NCI-H146 (cell line): ENCODE results near the gene STX16.
"Not testable (repeated sequence)": the region's sequence is repeated elsewhere in the genome, so short reads cannot be mapped to it uniquely, and the experiment has no call there.

ENCODE experiments used
- DNase-seq: peaks from one replicate; lab custom pipeline; 2025; lab: John Stamatoyannopoulos, UW

Gene STX16

DNA sequence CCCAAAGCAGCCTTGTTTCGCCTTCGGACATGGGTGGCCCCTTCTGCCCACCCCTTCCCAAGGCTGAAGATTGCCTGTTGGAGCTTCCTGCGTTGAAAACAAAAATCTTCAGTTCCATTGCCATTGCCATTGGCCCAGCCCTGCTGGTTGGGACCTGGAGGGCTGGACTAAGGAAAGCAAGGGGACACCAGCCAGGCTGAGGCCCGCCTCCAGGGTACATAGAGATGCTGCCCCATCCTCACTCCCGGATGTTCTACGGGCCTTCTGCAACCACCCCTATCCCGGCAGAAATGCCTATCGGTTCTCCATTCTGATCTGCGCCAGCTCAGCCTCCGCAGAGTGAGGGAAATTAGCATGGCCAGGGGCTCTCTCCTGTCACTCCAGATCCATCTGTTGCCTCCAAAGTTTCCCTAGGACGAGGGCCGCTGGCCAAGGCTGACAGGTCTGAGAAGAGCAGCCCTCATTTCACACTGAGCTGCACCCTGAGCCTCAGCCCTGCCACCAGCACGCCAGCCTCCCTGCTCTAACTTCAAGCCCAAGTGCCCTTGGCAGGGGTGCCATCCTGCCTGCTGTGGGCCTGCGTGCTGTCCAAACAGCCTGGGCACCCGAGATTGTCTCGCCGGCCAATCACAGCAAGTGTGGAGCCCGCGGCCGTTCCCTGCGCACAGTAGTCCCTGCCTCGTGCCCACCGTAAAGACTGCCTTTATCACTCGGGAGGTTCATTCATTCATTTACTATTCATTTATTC is 13.4 kb upstream of the STX16 start:
- DNase-seq = no peak

DNA sequence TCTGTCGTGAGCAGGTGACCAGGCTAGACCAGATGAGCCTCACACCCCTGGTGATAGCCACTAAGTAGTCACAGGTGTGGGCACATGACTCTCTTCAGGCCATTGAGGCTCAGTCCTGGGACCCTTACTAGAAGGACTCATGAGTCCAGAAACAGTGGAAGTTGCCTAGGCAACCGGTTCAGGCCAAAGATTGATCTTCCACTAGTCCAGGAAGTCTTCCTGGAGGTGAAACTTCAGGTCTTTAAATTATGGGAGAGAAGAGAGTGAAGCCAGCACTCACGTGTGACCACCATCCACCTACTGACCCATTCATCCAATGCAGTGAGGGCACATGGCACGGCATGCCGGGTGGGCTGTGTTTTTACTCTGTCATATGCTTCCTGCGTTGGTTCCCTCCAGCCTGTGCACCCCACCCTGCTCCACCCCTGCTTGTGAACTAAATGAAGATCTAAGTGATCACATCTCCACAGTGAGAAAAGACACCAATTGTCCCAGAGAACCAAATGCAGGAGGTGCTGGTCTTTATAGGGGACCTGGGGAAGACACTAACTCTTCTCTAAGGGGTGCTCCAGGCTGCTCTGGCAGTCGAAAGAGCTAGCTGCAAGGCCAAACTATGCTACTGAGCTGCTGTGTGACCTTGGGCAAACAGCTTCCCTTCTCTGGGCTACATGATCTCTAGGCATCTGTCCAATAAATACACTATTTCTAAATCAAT is 12.5 kb upstream of the STX16 start:
- DNase-seq = no peak

DNA sequence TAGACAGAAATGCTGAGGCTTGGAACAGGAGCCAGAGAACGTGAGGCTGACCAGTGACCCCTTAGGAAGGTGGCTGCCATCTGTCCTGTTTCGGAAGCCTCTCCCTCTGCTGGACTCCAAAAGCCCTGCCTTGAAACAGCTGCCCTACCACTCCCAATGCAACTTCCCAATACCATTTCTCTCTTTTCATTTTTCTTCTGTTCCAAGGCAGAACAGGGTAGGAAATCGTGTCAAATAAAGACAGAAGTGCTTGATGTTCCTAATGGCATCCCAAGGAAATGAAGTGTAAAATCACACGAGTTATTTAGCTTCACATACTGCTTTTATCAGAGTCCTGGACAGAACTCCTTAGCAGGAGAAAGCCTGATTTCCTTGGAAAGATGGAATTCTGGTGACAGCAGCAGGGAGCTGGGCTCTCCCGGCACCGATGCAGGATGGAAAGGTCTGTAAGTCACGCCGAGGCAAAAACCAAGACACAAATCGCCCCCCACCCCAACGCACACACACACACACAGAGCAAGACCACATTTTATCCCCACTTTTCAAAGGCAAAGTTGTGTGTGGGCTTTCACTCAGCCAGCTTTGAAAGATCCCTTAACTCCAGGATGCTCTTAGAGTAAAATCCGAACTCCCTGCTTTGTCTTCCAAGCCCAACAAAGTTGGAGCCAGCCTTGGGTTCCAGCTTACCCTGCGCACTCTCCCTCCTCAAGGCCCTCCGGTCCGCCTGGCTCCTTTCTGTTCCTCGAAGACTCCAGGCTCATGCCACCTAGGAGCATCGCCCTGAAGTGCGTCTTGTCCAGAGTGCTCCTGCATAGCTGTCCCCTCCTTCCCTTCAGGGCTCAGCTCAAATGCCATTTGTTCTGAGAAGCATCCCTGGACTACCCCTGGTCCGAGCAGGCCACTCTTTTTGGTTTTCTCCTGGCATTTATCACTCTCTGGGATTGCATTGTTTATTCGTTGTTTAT is 11.6 kb upstream of the STX16 start:
- no peak for DNase-seq

DNA sequence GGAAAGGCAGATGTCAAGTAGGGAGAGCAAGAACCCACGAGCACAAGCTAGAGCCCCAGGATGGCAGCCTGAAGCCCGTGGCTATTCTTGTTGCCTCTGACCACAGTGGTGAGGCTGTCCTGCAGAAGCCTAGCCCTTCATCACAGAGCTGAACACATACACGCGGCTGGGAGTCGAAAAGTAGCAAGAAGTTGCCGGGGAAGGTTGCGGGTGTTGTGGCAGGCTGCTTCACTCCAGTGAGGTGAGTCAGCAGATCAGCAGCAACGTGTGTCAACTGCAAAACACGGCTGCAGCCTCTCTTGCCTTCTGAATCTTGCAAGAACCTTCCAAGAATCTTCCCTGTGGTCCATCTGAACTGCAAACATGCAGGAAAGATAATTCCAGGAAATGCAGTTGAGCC is 10.6 kb upstream of the STX16 start:
- no peak for DNase-seq

DNA sequence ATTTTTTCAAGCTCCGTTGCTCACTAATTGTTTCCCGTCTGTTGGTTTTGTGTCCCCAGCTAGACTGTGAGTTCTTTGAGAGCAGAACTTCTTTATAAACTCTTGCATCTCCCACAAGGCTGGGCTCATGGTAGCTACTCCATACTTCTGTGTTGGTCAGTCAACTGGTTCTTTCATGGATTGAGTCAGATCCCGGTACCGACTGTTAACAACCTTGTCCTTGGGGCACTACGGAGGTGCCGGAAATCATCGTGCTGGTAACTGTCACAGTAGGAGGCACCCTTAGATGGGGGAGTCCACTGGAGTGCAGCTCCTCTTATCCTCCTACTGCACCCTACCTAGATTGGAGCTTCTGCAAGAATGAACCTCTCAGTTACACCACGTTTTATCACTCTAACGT is 8.6 kb upstream of the STX16 start:
- no peak for DNase-seq

DNA sequence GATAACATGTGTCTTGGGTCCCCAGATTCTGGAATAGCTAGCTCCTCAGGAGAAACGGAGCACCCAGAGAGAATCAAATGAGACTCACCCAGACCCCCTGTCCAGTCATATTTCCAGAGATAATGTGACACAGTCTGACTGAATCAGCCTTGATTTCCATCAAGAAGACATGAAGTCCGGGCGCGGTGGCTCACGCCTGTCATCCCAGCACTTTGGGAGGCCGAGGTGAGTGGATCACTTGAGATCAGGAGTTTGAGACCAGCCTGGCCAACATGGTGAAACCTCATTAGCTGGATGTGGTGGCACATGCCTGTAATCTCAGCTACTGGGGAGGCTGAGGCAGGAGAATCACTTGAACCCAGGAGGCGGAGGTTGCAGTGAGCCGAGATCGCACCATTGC is 8.2 kb upstream of the STX16 start:
- DNase-seq = not testable (repeated sequence)

DNA sequence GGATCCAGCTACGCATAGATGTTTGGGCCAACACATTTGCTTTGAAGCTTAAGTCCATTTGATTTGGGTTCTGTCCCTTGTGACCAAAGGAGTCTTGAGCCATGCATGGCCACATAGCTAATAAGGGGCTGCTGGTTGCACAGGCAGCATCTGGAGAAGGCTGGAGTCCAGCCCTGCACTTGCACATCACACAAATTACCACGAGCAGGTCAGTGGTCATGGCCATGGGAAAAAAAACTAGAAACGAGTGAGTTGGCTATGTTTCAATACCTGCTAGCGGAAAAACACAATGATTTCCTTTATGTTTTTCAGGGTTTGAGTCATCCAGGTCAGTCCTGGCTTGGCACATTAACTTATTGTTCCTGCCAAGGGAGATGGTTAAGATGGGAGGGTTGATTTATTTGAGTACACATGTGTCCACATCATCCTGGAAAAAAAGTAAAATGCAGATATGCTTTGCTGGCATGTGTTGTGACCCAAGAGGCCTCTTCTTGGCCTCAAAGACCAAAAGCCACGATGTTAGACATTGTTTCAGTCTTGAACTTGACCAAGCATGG is 5.6 kb upstream of the STX16 start:
- no peak for DNase-seq

DNA sequence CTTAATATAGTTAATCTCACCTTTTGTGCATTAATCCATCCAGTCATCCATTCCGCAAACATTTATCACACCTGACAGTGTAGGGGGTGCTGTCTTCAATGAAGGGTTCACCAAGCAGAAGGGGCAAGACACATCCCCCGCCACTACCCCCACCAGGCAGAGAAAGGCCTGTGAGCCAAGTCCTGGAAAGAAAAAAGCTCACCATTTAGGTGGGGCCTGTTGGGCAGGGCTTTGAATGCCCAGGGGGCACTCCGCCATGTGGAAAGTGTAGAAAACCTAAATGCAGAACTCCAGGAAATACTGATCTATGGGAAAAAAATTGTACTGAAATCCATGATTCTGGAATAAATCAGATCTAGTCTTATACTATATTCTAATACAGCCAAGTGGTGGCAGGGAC is 4.8 kb upstream of the STX16 start:
- no peak for DNase-seq

DNA sequence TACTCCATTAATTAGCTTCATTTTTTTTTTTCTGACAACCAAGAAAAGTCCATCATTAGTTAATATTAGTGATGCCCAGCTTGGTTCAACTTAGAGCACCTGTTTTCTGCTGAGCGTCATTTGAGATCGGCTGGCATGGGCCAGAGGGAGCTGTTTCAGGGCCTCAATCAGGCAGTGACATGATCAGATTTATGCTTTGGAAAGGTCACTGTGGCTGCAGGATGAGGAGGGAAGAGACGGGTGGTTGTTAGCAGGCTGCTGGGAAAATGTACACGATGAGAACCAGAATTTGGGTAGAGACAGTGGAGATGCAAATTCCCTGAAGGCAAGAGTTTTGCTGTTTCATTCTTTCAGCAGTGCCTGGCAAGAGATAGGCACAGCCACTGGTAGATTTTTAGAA is 4.4 kb upstream of the STX16 start:
- DNase-seq = no peak

DNA sequence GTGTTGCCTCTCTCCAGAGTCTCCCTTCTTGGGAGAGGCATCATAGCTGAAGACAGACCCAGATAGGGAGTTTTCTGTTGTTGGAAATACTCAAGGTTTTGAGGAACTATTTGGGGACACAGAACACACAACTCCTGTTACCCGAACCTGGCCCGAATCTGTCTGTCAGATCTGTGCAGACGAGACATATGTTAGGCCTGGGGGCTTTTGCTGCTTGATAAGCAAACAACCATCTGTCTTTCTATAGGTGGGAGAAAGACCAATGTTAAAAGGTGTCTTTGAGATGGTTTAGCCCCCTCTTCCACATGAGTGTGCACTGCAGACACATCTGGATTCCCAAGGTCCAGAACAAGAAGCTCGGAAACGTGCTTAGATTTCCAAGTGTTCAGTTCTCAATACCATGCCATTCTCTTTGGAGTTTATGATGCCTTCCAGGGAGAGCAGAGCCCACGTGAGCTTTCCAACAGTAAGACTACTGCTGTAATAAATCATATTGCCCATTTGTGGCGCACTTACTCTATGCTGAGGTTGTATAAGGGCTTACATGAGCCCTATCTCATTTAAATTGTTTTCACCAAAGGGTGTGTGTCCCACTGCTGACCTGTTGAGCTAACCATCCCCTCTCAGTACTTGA is 3.8 kb upstream of the STX16 start:
- no peak for DNase-seq

DNA sequence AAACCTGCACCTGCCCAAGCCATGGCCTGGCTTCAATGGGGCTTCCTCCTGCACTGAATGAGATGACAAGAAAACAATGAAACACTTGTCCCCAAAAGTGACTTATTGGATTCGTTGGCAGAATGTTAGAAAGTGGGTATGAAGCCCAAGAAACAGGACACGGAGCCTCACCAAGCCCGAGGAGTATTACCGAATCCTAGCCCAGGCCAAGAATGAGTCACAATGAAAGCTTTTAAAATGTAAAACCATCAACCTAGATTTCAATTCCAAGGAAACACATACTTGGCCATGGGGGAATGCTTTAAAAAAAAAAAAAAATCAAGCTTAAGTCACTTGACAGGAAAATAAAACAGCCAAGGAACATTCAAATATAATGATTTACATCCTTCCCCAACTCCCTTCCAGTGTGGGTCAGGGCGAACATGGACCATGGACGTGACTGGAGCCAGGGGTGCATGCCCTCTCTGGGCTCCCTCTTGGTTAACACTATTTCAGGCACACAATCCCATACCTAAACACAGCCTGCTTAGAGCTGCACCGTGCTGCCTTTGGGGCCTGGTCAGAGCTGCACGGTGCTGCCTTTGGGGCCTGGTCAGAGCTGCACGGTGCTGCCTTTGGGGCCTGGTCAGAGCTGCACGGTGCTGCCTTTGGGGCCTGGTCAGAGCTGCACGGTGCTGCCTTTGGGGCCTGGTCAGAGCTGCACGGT is 3.1 kb upstream of the STX16 start:
- DNase-seq = no peak

DNA sequence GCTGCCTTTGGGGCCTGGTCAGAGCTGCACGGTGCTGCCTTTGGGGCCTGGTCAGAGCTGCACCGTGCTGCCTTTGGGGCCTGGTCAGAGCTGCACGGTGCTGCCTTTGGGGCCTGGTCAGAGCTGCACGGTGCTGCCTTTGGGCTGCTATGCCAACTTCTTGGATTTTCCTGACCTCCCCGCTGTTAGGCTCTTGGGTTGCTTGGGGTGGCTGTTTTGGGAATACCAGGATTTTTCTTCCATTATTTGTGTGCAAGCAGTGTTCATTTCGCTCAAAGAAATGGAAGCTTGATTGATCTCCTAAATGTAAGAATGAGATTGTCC is 2.6 kb upstream of the STX16 start:
- DNase-seq = not testable (repeated sequence)

DNA sequence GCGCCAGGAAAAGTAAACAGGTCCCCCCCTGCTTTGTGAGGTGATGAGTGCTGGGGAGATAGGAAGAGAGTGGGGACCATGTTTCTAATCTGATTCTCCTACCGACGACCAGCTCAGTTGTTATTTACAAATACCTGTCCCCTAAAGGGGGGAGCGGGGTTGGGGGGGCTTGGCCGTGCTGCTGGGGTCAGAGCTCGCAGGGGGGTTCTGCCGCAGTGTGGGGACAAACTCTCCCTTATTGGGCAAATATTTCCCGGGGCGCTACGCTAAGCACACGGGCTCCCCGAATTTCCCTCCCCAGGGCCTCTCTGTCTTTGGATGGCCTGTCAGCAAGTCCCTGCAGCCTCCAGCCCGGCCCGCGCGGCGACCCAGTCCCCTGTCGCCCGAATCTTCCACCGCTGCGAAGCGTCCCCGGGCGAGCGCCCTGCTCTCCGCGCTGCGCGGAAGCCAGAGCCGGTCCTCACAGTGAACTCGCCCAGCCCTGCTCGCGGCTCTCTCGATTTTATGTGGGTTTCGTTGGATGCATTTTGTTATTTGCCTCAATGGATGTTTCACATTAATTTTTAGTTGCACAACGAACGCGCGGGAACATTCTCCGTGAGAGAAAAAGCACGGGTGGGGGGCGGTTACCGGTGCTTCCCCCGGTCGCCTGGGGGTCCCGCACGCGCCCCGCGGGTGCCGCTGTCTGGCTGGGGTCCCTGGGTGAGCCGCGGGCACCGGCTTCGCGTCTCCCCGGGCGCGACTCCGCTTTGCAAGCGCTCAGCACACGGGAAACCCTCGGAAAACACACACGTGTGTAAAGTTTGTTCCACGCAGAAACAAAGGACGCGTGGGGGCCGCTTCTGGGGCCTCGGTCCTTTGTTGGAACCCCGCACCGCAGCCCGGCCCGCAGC is 1.5 kb upstream of the STX16 start:
- no peak for DNase-seq

DNA sequence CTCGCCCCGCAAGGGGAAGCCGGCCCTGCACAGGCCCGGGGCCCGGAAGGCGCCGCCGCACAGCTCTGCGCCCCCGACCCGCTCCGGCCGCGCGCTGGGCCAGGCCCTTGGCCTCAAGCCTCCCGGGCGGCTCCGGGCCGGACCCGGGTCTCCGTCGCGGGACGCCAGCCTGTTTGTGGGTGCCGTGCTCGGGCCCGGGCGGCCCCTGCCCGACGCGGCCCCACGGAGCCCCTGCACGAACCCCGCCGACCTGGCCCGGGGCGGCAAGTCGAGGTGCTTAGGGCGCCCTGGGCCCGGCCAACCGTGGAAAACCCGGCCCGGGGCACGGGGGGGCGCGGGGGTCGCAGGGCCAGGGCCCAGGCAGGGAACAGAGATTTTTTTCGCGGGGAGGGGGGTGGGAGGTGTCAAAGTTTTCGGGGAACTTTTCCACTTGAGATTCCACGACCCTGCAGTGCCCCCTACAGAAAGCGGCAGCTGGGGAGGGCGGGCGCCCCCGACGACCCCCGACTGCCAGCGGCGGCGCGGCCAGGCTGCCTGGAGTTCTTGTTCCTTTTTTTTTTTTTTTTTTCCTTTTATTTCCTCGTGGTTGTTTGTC is 805 bp upstream of the STX16 start:
- DNase-seq = no peak

DNA sequence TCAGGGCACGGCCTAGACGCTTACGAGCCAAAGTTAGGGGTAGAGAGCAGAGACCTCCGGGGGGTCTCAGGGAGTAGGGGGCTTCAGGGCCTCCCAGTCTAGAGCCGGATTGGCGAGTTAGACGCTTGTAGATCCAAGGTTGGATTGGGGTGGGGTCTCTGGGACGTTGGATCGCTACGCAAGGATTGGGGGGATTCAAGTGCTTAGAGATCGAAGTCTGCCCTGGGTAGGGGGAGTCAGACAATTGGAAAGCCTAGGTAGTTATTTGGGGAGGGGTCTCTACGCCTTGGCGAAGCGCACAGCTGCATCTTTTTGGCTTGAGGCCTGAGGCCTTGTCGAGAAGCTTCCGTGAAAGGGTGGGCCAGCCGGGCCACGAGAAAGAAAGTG is 469 bp downstream of the STX16 start:
- peak; percentile 59 for DNase-seq

DNA sequence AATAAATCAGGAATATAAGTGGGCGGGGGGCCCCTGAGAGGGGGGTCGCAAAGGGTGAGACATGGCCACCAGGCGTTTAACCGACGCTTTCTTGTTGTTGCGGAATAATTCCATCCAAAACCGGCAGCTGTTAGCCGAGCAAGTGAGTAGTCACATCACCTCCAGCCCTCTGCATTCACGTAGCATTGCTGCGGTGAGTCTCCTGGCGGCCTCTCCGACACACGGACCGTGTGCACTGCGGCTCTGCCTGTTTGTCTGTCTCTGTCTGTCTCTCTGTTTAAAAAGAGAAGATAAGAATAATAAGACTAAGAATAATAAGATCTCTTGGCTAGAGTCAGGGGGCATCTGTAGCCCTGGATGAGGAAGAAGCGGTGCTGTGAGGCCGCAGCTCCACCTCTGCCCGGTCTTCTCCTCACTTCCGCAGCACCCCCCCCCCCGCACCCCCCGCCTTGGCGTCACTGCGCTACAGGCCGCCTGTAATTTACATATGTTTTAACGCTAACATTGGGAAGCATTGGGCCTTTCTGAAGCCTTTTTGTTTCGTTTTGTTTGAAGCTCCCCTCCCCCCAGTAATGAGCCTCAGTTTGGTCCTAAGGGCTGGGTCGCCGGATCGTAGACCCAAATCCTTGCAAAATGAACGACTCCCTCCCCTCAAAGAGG is 993 bp downstream of the STX16 start:
- peak; percentile 51 for DNase-seq

DNA sequence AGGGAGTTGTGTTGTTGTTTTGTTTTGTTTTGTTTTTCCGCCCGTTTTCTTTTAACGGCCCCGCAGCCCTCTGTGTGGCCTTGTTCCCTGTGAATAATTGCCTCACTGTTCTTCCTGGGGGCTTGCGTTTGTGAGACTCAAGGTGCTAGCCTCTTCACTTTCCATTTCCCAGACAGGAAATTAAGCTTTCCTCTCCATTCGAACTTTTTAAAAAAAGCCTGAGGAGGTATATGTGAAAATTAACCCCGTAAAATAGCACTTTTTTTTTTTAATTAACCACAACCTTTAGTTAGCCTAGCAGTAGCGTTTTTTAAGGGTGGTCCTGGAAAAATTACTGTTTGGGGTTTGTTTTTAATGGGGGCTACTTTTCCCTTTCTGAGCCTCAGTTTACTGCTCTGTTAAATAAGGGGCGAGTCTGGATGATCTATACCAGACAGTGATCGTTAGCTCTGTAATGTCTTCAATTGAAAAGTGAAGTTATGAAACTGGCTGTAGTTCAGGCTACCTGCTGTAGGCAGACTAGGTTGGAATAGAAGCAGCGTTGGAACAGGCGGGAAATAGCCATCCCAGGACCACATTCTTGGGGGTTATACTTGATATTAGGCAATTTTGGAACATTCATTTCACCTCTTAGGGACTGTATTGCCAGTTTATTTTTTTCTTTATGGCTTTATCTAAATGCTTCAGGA is 1.7 kb downstream of the STX16 start:
- no peak for DNase-seq

DNA sequence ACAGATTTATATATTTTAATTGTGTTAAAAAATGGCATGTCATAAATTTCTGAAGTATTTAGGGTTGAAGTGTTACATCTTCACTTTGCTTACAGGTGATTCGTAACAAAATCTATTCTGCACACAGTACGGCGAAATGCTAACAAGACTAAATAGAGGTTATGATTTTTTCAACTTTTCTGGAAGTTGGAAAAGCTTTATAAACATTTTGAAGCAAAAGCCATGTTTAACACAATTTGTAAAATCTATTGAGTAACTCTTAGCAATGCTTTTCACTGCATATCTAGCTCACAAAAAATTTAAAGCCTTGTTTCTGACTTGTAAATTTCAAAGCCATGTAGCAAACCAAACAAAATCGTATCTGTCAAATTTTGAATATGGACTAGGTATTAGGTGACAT is 3.3 kb downstream of the STX16 start:
- DNase-seq = no peak
